Astrocyte of the hippocampus (primary cell): Measurements from ENCODE around the gene RUNX2.
"Not testable (repeated sequence)": the region's sequence is repeated elsewhere in the genome, so short reads cannot be mapped to it uniquely, and the experiment has no call there.

ENCODE experiments used
- DNase-seq: peaks from one replicate; pipeline ENCODE4 v3.0.0; 2011; ENCODE audit warnings: low read depth, low spot score

The RUNX2 gene

GRCh38 chr6:45668705-45669104, 340.6 kb downstream of the RUNX2 start:
- DNase-seq = no peak

GRCh38 chr6:45673167-45673566, 345.0 kb downstream of the RUNX2 start:
- not testable (repeated sequence) for DNase-seq

GRCh38 chr6:45675166-45675565, 347.0 kb downstream of the RUNX2 start:
- not testable (repeated sequence) for DNase-seq

- no peak for DNase-seq
Measured at GRCh38 chr6:45675634-45676033, 347.5 kb downstream of the RUNX2 start.

GRCh38 chr6:45676380-45676779, 348.2 kb downstream of the RUNX2 start:
- DNase-seq = no peak

- peak; percentile 70 for DNase-seq
Measured at GRCh38 chr6:45677381-45678284, 349.5 kb downstream of the RUNX2 start.

GRCh38 chr6:45678285-45678607, 350.1 kb downstream of the RUNX2 start:
- DNase-seq = no peak

- DNase-seq = no peak
Measured at GRCh38 chr6:45679163-45679562, 351.0 kb downstream of the RUNX2 start.

GRCh38 chr6:45679631-45680030, 351.5 kb downstream of the RUNX2 start:
- DNase-seq = no peak

GRCh38 chr6:45681860-45682511, 353.9 kb downstream of the RUNX2 start:
- DNase-seq = no peak

- DNase-seq = no peak
Measured at GRCh38 chr6:45684476-45684875, 356.3 kb downstream of the RUNX2 start.

- DNase-seq = peak; percentile 44
Measured at GRCh38 chr6:45685076-45685475, 356.9 kb downstream of the RUNX2 start.

- no peak for DNase-seq
Measured at GRCh38 chr6:45686841-45687569, 358.9 kb downstream of the RUNX2 start.

GRCh38 chr6:45687570-45687969, 359.4 kb downstream of the RUNX2 start:
- DNase-seq = no peak

- no peak for DNase-seq
Measured at GRCh38 chr6:45688180-45688579, 360.1 kb downstream of the RUNX2 start.

GRCh38 chr6:45689926-45690615, 361.9 kb downstream of the RUNX2 start:
- DNase-seq = no peak

- no peak for DNase-seq
Measured at GRCh38 chr6:45690846-45691245, 362.7 kb downstream of the RUNX2 start.

- DNase-seq = no peak
Measured at GRCh38 chr6:45691426-45691825, 363.3 kb downstream of the RUNX2 start.

GRCh38 chr6:45692021-45692420, 363.9 kb downstream of the RUNX2 start:
- DNase-seq = no peak

- DNase-seq = peak; percentile 12
Measured at GRCh38 chr6:45696738-45697137, 368.6 kb downstream of the RUNX2 start.

- DNase-seq = peak; percentile 97
Measured at GRCh38 chr6:45697605-45698004, 369.5 kb downstream of the RUNX2 start.

- no peak for DNase-seq
Measured at GRCh38 chr6:45698046-45698445, 369.9 kb downstream of the RUNX2 start.
